GM12878 (cell line): ENCODE results near the gene MED31. TPM values are rescaled to one million over a fixed set of nuclear protein-coding genes. Genes with fewer than 3 reads are reported as not detected.

ENCODE experiments used
- BMI1 ChIP-seq: fragments of 450-650 bp; IDR thresholded peaks from 2 replicates; pipeline ENCODE4 v1.6.1; 2016; ENCODE audit warnings: mild to moderate bottlenecking, moderate library complexity, borderline replicate concordance
- CREM ChIP-seq: IDR thresholded peaks from 2 replicates; pipeline ENCODE4 v1.6.1; 2014; ENCODE audit warnings: antibody characterized with exemption, low read depth
- ETV6 ChIP-seq, 2 experiments: fragments of 450-650 bp in 1 of 2; IDR thresholded peaks in 1 of 2; conservative IDR thresholded peaks in 1 of 2; 2 replicates each; pipeline ENCODE4 v1.6.1; 2014; ENCODE audit warnings: antibody characterized with exemption in 1 of 2, borderline replicate concordance in 1 of 2, low read depth in 1 of 2, mild to moderate bottlenecking in 1 of 2, moderate library complexity in 1 of 2
- JUNB ChIP-seq: IDR thresholded peaks from 2 replicates; pipeline ENCODE4 v1.6.1; 2016; ENCODE audit warnings: antibody characterized with exemption, mild to moderate bottlenecking
- MEF2B ChIP-seq: fragments of 450-650 bp; IDR thresholded peaks from 2 replicates; pipeline ENCODE4 v1.6.1; 2018; ENCODE audit warnings: mild to moderate bottlenecking, moderate library complexity; ENCODE audit not compliant: partially characterized antibody, poor library complexity, severe bottlenecking
- MTA2 ChIP-seq: fragments of 450-650 bp; IDR thresholded peaks from 2 replicates; pipeline ENCODE4 v1.6.1; 2016; ENCODE audit warnings: low read depth, mild to moderate bottlenecking, moderate library complexity
- MYC ChIP-seq: IDR thresholded peaks from 2 replicates; pipeline ENCODE4 v1.6.1; 2011; ENCODE audit warnings: mild to moderate bottlenecking, low read length, moderate library complexity, inconsistent platforms; ENCODE audit not compliant: insufficient read depth, insufficient replicate concordance, insufficient read length, severe bottlenecking
- NFYB ChIP-seq: IDR thresholded peaks from 2 replicates; pipeline ENCODE4 v1.6.1; 2011; ENCODE audit warnings: low read depth, mild to moderate bottlenecking, low read length, improper control_type of control experiment, moderate library complexity; ENCODE audit not compliant: insufficient read depth
- PAX8 ChIP-seq: fragments of 450-650 bp; IDR thresholded peaks from 2 replicates; pipeline ENCODE4 v1.6.1; 2017; ENCODE audit warnings: mild to moderate bottlenecking, moderate library complexity
- PML ChIP-seq: IDR thresholded peaks from 2 replicates; pipeline ENCODE4 v1.6.1; 2012; ENCODE audit warnings: low read length, inconsistent platforms
- ZBED1 ChIP-seq: IDR thresholded peaks from 2 replicates; pipeline ENCODE4 v1.6.1; 2016; ENCODE audit warnings: borderline replicate concordance
- ZZZ3 ChIP-seq: IDR thresholded peaks from 2 replicates; pipeline ENCODE4 v1.6.1; 2011; ENCODE audit warnings: low read depth; ENCODE audit not compliant: control insufficient read depth, insufficient read length
- polyA plus RNA-seq, 11 experiments: library from polyadenylated mRNA; depleted of rRNA in 4 of 11; unstranded in 6 of 11; stranded (reverse) in 5 of 11; fragments of >200 nt; fragmentation: Nextera tagmentation in 4 of 11; fragmentation: Illumina TruSeq in 1 of 11; extraction: Ambion mirVana in 4 of 11; extraction: Trizol in 1 of 11; gene quantifications; 1 replicate in 1 of 11; 2 replicates in 10 of 11; pipeline versions ENCODE4 v1.2.1 to v1.2.3, GENCODE V29; 2011 to 2016; ENCODE audit warnings: inconsistent platforms in 2 of 11, missing spikeins in 2 of 11, low read depth in 1 of 11
- total RNA-seq, 4 experiments: library from RNA; depleted of rRNA in 3 of 4; stranded (reverse); fragments of >200 nt in 3 of 4; fragmentation: Illumina TruSeq in 1 of 4; extraction: Trizol in 1 of 4; gene quantifications; 2 replicates each; pipeline versions ENCODE4 v1.2.1 to v1.2.3, GENCODE V29; 2013 to 2021
- TF ChIP-seq, protein P1 (sequence below): fragments of 450-650 bp; IDR thresholded peaks from 2 replicates; pipeline ENCODE4 v1.6.1; 2016; ENCODE audit warnings: mild to moderate bottlenecking, moderate library complexity, borderline replicate concordance
- TF ChIP-seq, protein P2 (sequence below): fragments of 450-650 bp; IDR thresholded peaks from 2 replicates; pipeline ENCODE4 v1.6.1; 2018; ENCODE audit warnings: mild to moderate bottlenecking, low read depth, moderate library complexity; ENCODE audit not compliant: partially characterized antibody
- TF ChIP-seq, protein P3 (sequence below): fragments of 450-650 bp; IDR thresholded peaks from 2 replicates; pipeline ENCODE4 v1.6.1; 2017; ENCODE audit warnings: mild to moderate bottlenecking, low read depth, inconsistent platforms; ENCODE audit not compliant: poor library complexity, severe bottlenecking

MED31 gene
- total and polyA plus RNA-seq, 10 of the 15 experiments (the other 5 are each of a cell fraction or from before 2014, with no cell fraction given) = 14.4 to 71.1 (median 34.6) TPM

DNA sequence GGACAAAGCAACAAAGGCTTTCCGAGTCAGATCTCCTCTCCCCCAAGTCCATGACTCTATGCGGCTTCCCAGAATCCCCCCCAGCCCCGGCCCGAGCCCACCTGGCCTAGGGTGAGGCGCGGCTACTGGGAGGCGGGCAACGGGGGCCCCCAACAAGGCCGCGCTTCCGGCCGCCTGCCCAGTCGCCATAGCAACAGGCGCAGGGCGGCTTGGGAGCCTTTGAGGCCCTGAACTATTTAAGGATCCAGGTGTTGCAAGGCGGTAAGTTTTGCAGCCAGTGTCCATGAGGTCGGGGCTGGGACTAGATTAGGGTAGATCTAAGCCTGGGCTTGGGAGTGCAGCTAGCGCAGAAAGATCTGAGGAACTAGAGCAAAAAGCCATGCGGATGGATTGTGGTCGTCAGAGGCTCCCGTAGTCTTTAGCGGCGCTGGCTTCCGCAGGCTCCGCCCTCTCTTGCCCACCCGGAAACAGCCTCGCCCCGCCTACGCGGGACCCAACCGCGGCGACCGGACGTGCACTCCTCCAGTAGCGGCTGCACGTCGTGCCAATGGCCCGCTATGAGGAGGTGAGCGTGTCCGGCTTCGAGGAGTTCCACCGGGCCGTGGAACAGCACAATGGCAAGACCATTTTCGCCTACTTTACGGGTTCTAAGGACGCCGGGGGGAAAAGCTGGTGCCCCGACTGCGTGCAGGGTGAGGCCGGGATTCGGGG is 10.7 kb downstream of the MED31 start, which contains the start of the genes KIAA0753 and TXNDC17 (continued):
- TF ChIP-seq MEF2B (peak; percentile 86), MYC (no peak), PML (peak; percentile 94; the same call in 1 of the 2 replicates), PAX8 (no peak), ZBED1 (no peak), BMI1 (peak; percentile 99), ZZZ3 (no peak), ETV6 (conservative IDR thresholded peaks at IDR 0.05 in 1 of 2, IDR thresholded peaks at IDR 0.05 in 1 of 2; ENCODE audit: borderline replicate concordance in 1 of 2, low read depth in 1 of 2) (no peak), JUNB (no peak), NFYB (no peak), MTA2 (0 out of 2 replicates have a peak, but pooled peaks have one; percentile 11), CREM (peak; percentile 70; the same call in 1 of the 2 replicates)
- TF ChIP-seq, protein P1, sequence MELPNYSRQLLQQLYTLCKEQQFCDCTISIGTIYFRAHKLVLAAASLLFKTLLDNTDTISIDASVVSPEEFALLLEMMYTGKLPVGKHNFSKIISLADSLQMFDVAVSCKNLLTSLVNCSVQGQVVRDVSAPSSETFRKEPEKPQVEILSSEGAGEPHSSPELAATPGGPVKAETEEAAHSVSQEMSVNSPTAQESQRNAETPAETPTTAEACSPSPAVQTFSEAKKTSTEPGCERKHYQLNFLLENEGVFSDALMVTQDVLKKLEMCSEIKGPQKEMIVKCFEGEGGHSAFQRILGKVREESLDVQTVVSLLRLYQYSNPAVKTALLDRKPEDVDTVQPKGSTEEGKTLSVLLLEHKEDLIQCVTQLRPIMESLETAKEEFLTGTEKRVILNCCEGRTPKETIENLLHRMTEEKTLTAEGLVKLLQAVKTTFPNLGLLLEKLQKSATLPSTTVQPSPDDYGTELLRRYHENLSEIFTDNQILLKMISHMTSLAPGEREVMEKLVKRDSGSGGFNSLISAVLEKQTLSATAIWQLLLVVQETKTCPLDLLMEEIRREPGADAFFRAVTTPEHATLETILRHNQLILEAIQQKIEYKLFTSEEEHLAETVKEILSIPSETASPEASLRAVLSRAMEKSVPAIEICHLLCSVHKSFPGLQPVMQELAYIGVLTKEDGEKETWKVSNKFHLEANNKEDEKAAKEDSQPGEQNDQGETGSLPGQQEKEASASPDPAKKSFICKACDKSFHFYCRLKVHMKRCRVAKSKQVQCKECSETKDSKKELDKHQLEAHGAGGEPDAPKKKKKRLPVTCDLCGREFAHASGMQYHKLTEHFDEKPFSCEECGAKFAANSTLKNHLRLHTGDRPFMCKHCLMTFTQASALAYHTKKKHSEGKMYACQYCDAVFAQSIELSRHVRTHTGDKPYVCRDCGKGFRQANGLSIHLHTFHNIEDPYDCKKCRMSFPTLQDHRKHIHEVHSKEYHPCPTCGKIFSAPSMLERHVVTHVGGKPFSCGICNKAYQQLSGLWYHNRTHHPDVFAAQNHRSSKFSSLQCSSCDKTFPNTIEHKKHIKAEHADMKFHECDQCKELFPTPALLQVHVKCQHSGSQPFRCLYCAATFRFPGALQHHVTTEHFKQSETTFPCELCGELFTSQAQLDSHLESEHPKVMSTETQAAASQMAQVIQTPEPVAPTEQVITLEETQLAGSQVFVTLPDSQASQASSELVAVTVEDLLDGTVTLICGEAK = peak; percentile 89
- TF ChIP-seq, protein P2, sequence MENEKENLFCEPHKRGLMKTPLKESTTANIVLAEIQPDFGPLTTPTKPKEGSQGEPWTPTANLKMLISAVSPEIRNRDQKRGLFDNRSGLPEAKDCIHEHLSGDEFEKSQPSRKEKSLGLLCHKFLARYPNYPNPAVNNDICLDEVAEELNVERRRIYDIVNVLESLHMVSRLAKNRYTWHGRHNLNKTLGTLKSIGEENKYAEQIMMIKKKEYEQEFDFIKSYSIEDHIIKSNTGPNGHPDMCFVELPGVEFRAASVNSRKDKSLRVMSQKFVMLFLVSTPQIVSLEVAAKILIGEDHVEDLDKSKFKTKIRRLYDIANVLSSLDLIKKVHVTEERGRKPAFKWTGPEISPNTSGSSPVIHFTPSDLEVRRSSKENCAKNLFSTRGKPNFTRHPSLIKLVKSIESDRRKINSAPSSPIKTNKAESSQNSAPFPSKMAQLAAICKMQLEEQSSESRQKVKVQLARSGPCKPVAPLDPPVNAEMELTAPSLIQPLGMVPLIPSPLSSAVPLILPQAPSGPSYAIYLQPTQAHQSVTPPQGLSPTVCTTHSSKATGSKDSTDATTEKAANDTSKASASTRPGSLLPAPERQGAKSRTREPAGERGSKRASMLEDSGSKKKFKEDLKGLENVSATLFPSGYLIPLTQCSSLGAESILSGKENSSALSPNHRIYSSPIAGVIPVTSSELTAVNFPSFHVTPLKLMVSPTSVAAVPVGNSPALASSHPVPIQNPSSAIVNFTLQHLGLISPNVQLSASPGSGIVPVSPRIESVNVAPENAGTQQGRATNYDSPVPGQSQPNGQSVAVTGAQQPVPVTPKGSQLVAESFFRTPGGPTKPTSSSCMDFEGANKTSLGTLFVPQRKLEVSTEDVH = peak; percentile 70
- TF ChIP-seq, protein P3, sequence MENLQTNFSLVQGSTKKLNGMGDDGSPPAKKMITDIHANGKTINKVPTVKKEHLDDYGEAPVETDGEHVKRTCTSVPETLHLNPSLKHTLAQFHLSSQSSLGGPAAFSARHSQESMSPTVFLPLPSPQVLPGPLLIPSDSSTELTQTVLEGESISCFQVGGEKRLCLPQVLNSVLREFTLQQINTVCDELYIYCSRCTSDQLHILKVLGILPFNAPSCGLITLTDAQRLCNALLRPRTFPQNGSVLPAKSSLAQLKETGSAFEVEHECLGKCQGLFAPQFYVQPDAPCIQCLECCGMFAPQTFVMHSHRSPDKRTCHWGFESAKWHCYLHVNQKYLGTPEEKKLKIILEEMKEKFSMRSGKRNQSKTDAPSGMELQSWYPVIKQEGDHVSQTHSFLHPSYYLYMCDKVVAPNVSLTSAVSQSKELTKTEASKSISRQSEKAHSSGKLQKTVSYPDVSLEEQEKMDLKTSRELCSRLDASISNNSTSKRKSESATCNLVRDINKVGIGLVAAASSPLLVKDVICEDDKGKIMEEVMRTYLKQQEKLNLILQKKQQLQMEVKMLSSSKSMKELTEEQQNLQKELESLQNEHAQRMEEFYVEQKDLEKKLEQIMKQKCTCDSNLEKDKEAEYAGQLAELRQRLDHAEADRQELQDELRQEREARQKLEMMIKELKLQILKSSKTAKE = peak; percentile 34
